Panc1 (cell line): ENCODE data around the gene SPRY1. TPM values are rescaled to one million over a fixed set of nuclear protein-coding genes. Genes with fewer than 3 reads are reported as not detected.

Source experiments
- ATAC-seq: fragments of 200-7000 bp; cut with Tn5 transposase; 2 replicates; pipeline ENCODE4 v1.9.1; 2020; ENCODE audit warnings: mild to moderate bottlenecking, moderate library complexity
- BruUV-seq: library from RNA; stranded (reverse); fragments of 400-500 nt; replicated peaks from 2 replicates; lab custom pipeline; 2021; lab: Mats Ljungman, UMichigan
- CTCF ChIA-PET: fragments of 300-600 bp; sonication (Branson Sonifier 250); formaldehyde crosslinking; loops from one replicate; lab custom pipeline; 2022; ENCODE audit warnings: antibody characterized with exemption; lab: Charles Lee
- POLR2A ChIA-PET: fragments of 300-600 bp; sonication (Branson Sonifier 250); formaldehyde crosslinking; loops from one replicate; lab custom pipeline; 2022; ENCODE audit warnings: antibody characterized with exemption; lab: Charles Lee
- DNase-seq: peaks from one replicate; pipeline ENCODE4 v3.0.0-alpha.2; 2010; ENCODE audit warnings: low read depth, low spot score
- H3K27ac ChIP-seq: 2 replicates; pipeline ENCODE4 v1.5.1; 2011; ENCODE audit warnings: mild to moderate bottlenecking, low read length, inconsistent platforms
- H3K27me3 ChIP-seq: fragments of 200-500 bp; sonication (Bioruptor generic); 2 replicates; pipeline ENCODE4 v1.6.0; 2014; ENCODE audit warnings: low read length, inconsistent platforms; ENCODE audit not compliant: control insufficient read depth, insufficient read depth
- H3K36me3 ChIP-seq: fragments of 200-500 bp; sonication (Bioruptor generic); 2 replicates; pipeline ENCODE4 v1.5.1; 2014; ENCODE audit warnings: inconsistent platforms, mild to moderate bottlenecking, low read length, moderate library complexity; ENCODE audit not compliant: control insufficient read depth, insufficient read depth
- H3K4me1 ChIP-seq: 2 replicates; pipeline ENCODE4 v1.5.1; 2011; ENCODE audit warnings: inconsistent platforms, mild to moderate bottlenecking, low read length, moderate library complexity; ENCODE audit not compliant: control insufficient read depth, insufficient read depth
- H3K4me3 ChIP-seq, 2 experiments: 2 replicates each; pipeline ENCODE4 v1.5.1; 2011 to 2012; ENCODE audit warnings: low read depth in 2 of 2, low read length in 2 of 2, mild to moderate bottlenecking in 2 of 2, inconsistent platforms in 1 of 2, moderate library complexity in 1 of 2
- H3K9me3 ChIP-seq: fragments of 200-500 bp; sonication (Bioruptor generic); 2 replicates; pipeline ENCODE4 v1.5.1; 2014; ENCODE audit warnings: low read depth, mild to moderate bottlenecking, inconsistent platforms, low read length, moderate library complexity; ENCODE audit not compliant: control insufficient read depth, insufficient read depth
- POLR2AphosphoS5 ChIP-seq: IDR thresholded peaks from 2 replicates; pipeline ENCODE4 v1.6.1; 2012; ENCODE audit warnings: mild to moderate bottlenecking, low read depth, low read length, moderate library complexity
- SIN3A ChIP-seq: IDR thresholded peaks from 2 replicates; pipeline ENCODE4 v1.6.1; 2012; ENCODE audit warnings: low read depth, mild to moderate bottlenecking, low read length, moderate library complexity, borderline replicate concordance; ENCODE audit not compliant: insufficient read depth
- TCF7L2 ChIP-seq: IDR thresholded peaks from 2 replicates; pipeline ENCODE4 v1.6.1; 2011; ENCODE audit warnings: mild to moderate bottlenecking, low read depth, low read length, inconsistent platforms
- in situ Hi-C: cut with HindIII; loops from 2 replicates; pipeline ENCODE4 v1.10.0; 2016; ENCODE audit warnings: low sequenced_read_pairs, low pct_unique_long_range_greater_than_20kb
- intact Hi-C: fragments of 100-400 bp; cut with micrococcal nuclease; formaldehyde crosslinking; loops from one replicate; pipeline ENCODE4 v1.10.0; 2022; ENCODE audit not compliant: unreplicated experiment
- total RNA-seq: library from RNA; stranded (reverse); gene quantifications from one replicate; pipeline ENCODE4 v1.2.1, GENCODE V29; 2021; ENCODE audit not compliant: unreplicated experiment
- TF ChIP-seq, protein P1 (sequence below): fragments of 450-650 bp; IDR thresholded peaks from 2 replicates; pipeline ENCODE4 v1.5.1; 2017; ENCODE audit warnings: mild to moderate bottlenecking
- TF ChIP-seq, protein P2 (sequence below), 2 experiments: IDR thresholded peaks; 2 replicates each; pipeline ENCODE4 v1.6.1; 2011 to 2012; ENCODE audit warnings: low read depth in 2 of 2, control low read depth in 1 of 2, low read length in 1 of 2, mild to moderate bottlenecking in 1 of 2, moderate library complexity in 1 of 2; ENCODE audit not compliant: insufficient read depth in 1 of 2

Gene SPRY1
- total RNA-seq, 1 experiment from 2014 or later, result 77.8 TPM

DNA sequence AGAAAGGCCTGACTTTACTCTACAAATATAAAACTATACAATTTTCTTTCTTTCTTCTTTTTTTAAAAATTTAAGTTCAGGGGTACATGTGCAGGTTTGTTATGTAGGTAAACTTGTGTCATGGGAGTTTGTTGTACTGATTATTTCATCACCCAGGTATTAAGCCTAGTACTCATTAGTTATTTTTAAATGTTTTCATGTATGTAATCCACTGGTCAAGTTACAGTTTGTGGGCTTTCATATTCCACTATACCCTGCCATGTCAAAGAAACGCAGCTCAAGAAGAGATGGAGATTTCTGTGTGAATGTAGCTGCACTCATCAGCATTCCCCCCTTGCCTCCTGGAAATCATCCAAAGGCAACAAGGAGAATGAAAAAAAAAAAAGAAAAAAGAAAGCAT, 31.2 kb upstream of the SPRY1 start:
- no TSS peak for BruUV-seq
- Histone ChIP-seq H3K9me3 (no peaks in the 10 kb centered on the region), H3K4me3 (no peak overlapping the region), H3K27ac (no peak overlapping the region), H3K4me1 (no peaks in the 10 kb centered on the region), H3K36me3 (no peaks in the 10 kb centered on the region), H3K27me3 (no peaks in the 10 kb centered on the region)
- no peak for TF ChIP-seq TCF7L2
- TF ChIP-seq SIN3A, result no peak
- no peak for TF ChIP-seq POLR2AphosphoS5
- TF ChIP-seq, protein P1, sequence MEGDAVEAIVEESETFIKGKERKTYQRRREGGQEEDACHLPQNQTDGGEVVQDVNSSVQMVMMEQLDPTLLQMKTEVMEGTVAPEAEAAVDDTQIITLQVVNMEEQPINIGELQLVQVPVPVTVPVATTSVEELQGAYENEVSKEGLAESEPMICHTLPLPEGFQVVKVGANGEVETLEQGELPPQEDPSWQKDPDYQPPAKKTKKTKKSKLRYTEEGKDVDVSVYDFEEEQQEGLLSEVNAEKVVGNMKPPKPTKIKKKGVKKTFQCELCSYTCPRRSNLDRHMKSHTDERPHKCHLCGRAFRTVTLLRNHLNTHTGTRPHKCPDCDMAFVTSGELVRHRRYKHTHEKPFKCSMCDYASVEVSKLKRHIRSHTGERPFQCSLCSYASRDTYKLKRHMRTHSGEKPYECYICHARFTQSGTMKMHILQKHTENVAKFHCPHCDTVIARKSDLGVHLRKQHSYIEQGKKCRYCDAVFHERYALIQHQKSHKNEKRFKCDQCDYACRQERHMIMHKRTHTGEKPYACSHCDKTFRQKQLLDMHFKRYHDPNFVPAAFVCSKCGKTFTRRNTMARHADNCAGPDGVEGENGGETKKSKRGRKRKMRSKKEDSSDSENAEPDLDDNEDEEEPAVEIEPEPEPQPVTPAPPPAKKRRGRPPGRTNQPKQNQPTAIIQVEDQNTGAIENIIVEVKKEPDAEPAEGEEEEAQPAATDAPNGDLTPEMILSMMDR, result no peak
- TF ChIP-seq, protein P2, sequence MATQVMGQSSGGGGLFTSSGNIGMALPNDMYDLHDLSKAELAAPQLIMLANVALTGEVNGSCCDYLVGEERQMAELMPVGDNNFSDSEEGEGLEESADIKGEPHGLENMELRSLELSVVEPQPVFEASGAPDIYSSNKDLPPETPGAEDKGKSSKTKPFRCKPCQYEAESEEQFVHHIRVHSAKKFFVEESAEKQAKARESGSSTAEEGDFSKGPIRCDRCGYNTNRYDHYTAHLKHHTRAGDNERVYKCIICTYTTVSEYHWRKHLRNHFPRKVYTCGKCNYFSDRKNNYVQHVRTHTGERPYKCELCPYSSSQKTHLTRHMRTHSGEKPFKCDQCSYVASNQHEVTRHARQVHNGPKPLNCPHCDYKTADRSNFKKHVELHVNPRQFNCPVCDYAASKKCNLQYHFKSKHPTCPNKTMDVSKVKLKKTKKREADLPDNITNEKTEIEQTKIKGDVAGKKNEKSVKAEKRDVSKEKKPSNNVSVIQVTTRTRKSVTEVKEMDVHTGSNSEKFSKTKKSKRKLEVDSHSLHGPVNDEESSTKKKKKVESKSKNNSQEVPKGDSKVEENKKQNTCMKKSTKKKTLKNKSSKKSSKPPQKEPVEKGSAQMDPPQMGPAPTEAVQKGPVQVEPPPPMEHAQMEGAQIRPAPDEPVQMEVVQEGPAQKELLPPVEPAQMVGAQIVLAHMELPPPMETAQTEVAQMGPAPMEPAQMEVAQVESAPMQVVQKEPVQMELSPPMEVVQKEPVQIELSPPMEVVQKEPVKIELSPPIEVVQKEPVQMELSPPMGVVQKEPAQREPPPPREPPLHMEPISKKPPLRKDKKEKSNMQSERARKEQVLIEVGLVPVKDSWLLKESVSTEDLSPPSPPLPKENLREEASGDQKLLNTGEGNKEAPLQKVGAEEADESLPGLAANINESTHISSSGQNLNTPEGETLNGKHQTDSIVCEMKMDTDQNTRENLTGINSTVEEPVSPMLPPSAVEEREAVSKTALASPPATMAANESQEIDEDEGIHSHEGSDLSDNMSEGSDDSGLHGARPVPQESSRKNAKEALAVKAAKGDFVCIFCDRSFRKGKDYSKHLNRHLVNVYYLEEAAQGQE (IDR thresholded peaks at IDR 0.05; ENCODE audit: insufficient read depth in 1 of 2, low read depth in 2 of 2, low read length in 1 of 2), result no peak
- in situ Hi-C loops, result no loop called here
- intact Hi-C loops, result no loop called here
- DNase-seq (no peak), ATAC-seq (no peak)
- ChIA-PET CTCF (no interaction called here), POLR2A (no interaction called here)

DNA sequence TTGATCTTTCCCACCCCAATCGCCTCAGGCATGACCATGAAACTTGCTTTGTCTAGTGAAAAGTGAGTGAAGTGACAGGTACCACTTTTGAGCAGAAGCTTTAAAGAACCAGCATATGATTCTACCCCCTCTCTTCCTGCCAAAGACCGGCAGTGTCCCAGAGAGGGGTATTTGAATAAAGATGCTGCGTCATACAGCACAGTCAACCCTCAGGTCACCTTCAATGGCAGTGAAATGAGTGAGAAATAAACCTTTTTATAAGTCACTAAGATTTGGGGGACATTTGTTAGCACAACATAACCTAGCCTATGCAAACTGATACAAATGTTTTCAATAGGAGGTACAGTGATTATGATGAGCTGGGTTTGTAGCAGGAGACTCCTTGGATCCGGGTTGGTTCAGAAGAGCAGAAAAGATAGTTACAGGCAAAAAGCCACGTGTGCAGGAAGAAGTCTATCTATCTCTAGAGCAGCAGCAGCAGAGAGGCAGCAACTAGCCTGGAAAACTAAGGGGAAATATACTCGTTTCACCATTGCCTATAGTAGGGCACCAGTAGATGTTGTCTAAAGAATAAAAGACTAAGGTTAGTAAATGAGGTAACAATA, 30.3 kb upstream of the SPRY1 start:
- TF ChIP-seq POLR2AphosphoS5 (no peak), TCF7L2 (no peak), SIN3A (no peak)
- TF ChIP-seq, protein P1, result no peak
- TF ChIP-seq, protein P2 (IDR thresholded peaks at IDR 0.05; ENCODE audit: insufficient read depth in 1 of 2, low read depth in 2 of 2, low read length in 1 of 2), result no peak
- ChIA-PET POLR2A (no interaction called here), CTCF (no interaction called here)
- no TSS peak for BruUV-seq
- Histone ChIP-seq H3K36me3 (no peaks in the 10 kb centered on the region), H3K27ac (no peak overlapping the region), H3K9me3 (no peaks in the 10 kb centered on the region), H3K27me3 (no peaks in the 10 kb centered on the region), H3K4me1 (no peaks in the 10 kb centered on the region), H3K4me3 (no peak overlapping the region)
- no peak for DNase-seq
- intact Hi-C loops, result no loop called here
- in situ Hi-C loops, result no loop called here
- no peak for ATAC-seq
